GM11168 (cell line): ENCODE measurements around the gene C10orf105.

Experiments
- in situ Hi-C: fragments of 300-500 bp; cut with MboI; formaldehyde crosslinking; loops from one replicate; pipeline ENCODE4 v1.12.0; 2022; ENCODE audit warnings: low sequenced_read_pairs; ENCODE audit not compliant: unreplicated experiment

C10orf105 gene

DNA sequence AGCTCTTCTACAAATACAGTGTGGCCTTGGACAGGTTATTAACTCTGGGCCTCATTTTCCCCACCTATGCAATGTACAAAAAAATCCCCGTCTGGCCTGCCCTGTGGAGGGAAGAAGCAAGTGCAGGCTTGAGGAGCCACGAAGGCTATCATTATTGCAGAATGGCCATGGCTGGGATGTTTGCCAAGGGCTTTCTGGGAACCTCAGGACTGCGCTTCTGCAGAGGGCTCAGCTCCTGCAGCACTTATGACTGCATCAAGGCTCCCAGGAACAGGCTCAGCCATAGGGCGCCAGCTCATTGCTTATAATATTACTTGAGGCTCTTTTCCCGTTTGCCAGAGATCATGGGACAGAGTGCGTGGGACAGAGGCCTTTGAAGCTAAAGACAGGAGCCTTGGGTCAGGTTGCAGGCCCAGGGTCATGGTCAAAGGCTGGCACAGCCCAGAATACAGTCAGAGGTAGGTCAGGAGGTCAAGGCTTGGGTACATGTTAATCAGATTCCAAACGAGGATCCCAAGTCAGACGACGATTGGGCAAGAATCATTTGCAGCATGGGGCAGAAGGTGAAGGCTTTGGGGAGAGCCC lies 20.6 kb upstream of the C10orf105 start:
- in situ Hi-C loops, result no loop called here

DNA sequence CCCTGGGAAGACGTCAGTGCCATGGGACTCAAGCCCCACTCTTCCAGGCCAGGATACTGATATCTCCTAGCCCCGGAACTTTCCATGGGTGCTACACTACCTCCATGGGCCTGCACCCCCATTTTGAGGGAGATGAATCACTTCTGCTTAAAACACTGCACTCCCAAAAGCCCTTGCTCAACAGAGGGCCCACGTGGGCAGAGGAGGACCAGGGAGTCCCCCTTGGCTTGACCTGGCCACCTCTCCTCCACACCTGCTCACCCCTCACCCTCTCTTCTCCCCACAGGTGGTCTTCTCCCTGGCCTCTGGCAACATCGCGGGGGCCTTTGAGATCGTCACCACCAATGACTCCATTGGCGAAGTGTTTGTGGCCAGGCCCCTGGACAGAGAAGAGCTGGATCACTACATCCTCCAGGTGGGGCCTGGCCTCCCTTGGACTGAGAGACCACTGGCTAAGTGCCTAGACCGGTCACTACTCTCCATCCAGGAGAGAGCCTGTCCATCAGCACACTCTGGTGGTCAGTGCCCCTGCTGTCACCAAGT lies 19.9 kb upstream of the C10orf105 start:
- in situ Hi-C loops, result no loop called here

DNA sequence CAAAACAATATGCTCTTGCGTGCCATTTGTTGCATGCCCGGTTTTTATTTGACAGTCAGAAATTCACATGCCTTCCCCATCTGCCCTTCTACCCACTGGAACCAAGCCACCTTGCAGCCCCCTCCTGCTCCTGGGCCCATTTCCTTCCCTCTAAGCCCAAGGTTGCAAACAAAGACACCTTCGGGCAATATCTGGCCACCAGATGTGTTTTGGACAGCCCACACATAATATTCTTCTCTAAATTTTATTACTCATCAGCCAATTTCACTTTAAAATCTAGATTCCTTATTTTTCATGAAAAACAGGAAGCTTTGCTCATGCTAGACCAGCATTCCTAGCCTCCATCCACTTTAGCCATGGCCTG lies 18.2 kb upstream of the C10orf105 start:
- in situ Hi-C loops, result no loop called here

DNA sequence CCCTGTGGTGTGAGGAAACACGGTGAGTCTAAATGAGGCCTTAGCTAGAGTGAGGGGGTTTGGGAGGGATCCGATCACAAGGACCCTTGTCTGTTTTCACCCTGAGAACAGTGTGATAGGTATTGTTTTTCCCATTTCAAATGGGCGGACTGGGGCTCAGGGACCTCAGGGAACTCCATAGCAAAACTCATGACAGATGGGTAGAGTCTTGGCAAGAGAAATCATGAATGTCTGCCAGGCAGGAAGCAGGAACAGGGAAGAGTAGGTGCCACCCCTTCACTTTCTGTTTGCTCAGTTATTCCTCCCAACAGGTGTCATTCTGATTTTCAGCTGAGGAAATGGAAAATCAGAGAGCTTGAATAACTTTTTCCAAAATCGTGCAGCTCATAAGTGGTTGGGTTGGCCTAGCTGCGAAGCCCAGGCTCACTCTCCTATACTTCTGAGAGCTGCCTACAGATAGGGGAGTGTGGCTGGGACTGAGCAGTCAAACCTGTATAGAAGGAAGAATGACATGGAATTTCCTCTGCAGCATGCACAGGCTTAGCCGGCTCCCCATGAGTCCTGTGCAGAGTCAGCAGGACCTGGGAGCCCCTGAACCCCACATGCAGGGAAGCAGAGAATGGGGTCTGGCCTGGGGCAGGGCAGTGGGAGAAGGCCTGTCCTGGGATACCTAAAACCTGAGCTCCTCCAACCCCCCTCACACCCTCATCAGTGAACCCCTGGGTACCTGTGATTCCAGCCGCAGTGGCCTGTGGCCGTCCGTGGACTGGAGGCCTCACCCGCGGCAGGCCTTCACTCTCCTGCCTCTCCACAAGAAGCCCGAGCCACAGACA lies 17.6 kb upstream of the C10orf105 start:
- in situ Hi-C loops, result no loop called here

DNA sequence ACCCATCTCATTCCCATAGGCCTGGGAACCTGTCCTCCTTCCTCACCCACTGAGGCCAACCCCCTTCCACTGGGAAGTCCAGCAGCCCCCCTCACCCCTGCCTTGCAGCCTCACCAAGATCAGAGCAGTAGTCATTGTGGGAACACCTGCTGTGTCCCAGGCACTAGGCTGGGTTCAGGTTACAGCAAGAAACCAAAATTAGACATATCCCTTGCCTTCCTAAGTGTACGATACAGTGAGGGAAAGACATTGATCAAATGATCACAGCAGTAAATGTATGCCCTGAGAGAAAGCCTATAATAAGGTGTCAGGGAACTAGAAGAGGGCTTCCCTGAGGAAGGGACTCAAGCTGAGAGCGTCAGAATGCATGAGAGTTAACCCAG lies 17.0 kb upstream of the C10orf105 start:
- in situ Hi-C loops, result no loop called here

DNA sequence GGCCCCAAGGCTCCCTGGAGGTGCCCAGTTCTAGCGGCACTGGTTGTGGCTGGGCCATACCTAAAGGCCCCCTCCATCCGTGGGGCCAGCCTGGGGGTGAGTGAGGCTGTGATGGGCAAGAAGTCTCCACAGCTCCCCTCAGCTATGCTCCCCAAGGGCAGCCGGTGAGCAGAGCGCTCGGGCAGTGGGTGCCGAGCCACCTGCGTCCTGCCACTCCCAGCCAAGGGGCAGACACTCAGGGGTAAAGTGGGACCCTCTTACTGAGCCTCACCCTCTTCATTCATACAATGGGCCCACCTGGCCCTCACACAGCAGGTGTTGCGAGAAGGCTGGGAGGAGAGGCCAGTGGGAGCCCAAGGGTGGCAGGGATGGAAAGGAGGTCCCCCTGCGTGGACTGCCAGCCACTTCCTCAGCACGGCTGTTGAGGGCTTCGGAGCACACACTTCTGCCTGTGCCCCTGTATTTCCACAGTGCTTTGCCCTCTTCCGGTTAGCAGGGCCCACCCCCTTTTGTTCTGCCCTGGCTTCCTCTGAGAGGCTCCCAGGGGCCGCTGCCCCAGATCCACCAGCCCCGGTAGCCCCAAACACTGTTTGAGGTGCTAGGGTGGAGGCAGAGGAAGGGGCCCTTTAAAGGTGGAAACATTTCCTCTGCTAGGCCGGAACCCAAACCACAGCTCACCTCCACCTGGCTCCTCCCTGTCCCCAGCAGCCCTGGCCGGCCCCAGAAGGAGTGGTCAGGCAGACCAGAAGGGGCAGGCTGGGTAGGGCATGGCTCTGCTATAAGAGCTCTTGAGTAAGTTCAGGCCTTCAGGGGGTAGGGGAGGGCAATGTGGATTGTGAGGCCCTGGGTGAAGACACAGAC lies 16.4 kb upstream of the C10orf105 start:
- in situ Hi-C loops, result no loop called here

DNA sequence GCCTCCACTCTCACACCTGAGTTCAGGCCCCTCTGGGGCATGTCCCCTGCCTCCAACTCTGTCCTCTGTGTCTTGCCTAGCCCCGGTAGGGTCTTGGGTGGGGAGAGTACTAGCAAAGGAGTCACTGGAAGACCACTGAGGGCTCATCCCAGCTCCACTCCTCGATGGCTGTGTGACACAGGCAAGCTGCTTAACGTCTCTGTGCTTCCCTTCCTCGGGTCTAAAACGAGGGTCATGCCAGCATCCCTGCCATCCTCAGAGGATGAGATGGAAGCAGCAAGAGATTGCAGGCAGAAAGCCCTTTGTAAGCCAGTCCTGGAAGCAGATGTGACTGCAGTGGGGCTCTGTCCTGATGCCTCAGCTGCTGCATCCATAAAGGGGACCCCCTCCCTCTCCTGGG lies 15.2 kb upstream of the C10orf105 start:
- in situ Hi-C loops, result no loop called here

DNA sequence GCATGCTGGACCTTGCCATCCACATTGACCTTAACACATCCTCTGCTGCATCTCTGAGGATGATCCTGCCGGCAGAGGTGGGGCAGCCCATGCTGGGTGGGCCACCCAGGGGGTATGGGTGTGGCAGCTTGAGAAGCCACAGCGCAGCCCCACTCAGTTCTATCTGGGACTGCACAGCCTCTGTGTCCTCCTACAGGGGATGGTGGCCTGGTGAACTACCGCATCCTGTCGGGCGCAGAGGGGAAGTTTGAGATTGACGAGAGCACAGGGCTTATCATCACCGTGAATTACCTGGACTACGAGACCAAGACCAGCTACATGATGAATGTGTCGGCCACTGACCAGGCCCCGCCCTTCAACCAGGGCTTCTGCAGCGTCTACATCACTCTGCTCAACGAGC lies 12.2 kb upstream of the C10orf105 start:
- in situ Hi-C loops, result no loop called here

DNA sequence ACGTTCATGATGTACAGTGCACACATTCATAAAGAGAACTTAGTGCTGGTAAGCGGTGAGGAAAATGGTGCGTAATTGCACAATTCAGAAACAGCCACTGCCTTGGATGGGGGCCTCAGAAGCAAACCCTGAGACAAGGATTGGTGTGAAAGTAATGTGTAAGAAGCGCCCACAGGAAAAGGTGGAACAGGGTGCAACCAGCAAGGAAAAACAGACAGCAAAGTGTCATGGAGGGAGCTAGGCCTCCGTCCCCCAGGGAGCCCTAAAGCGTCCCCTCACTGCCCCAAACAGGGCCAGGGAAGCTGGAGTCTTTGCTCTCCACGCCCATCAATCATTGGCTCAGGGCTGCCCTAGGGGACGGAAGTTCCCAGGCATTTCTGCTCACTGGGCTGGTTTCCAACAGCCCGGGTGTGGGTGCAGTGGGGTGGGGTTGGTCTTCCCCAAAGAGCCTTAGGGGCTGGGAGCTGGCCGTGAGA lies 9.6 kb upstream of the C10orf105 start:
- in situ Hi-C loops, result no loop called here

DNA sequence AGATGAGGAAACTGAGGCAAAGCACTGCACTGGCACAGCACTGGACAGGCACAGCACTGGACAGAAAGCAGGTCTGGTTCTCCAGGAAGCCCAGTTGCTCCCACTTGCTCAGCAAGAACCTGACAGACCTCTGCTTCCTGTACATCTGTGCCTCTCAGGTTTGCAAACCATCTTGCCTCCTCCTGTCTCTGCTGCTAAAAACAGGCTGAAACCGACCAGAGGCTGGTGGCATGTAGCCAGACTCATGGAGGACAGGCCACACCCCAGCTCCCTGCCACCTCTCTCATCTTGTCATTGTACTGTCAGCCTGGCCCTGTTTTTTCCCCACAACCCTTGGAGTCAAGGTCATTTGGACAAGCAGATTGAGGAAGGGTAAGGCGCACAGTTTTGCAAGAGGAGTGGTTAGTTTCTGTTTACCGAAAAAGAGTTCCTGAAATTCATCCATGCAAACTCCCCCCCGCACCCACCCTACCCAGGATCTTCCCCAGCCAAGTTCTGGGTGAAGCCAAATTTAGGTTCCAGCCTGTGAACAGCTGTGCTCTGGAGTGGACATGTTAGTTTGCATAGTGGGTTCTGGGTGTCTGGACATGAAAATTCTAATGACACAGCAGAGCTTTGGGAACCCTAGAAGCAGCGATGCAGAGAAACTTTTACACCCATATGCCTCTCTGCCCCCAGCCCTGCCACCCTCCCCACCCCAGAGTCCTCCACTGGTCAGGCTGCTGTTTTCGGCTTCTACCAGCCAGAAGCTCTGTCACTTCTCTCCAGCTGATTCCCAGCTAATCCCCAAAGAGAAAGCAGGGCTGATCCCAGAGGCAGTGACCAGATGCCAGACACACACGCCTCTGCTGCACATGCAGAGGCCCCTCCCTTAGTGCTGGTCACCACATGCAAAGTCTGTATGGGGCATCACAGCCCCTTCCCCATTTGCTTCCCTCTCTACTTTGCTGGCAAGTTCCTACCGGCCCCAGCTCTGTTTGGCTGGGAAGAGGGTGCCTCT lies 8.5 kb upstream of the C10orf105 start:
- in situ Hi-C loops, result no loop called here

DNA sequence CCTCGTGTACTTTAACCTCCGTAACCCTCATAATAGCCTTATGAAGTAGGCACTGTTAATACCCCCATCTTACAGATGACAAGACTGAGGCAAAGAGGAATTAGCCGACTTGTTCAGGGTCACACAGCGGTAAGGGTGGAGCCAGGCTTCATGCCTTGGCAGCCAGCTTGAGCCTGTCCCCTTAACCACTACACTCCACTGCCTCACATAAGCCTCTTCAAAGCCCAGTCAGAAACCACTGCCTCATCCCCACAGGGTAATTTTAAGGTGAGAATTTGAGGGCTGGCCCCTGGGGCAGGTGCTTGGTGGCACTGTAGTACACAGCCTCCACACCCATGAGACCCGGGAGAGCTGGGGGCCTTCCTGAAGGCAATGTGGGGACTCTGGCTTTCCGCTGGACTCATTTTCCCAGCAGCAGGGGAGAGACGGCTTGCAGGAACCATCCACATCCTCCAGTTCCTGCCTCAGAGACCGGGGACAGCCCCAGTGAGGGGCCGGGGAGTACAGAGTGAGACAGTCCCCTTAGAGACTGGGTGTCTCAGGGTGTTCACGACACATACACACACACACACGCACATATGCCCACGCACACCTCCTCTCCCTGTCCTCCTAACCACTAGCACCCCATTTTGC lies 7.6 kb upstream of the C10orf105 start:
- in situ Hi-C loops, result no loop called here

DNA sequence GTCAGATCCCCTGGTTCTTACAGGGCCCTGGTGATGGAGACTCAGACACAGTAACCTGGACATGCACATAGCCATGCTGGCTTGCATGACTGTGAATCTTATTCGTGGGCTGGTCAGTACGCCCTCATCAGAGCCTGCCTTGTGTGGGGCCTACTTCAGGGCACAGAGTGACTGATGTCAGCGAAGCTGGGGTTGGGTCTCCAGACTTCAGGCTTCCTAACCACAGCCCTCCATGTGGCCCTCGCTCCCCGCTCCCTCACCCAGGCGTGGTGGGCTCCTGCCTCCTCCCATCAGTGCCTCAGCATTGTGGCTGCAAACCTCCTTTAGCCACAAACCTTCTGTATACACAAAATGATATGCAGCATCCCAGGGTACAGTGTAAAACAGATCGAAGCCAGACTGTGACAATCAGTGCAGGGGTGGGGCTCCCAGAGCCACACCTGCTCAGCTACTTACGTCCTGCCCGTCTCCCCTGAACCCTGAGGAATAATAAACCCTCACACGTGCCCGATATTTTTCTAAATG lies 7.1 kb upstream of the C10orf105 start:
- in situ Hi-C loops, result no loop called here

DNA sequence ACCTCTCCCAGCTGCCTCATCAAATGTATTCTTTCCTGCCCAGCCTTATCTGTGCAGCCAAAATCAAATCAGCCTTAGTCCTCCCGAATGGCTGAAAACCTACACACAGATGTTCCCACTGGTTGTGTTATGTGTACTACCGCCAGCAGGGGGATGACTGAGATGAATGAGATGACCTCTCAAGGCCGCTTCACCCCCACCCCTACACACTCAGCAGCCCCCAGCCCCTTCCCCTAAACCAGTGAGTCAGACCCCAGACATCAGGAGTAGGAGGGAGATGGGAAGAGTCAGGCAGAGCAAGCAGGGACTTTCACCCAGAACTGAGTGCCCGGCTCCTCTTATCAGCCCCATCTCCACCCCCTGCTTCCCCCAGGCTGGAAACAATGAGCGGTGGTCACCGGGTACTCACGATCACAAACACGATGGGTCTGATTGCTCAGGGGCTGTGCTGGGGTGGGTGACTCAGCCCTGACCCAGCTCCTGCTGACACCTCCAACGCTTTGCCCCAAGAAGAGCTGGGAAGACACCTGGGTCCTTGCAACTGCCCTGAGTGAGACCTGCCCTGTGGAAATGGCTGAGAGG lies 6.5 kb upstream of the C10orf105 start:
- in situ Hi-C loops, result no loop called here

DNA sequence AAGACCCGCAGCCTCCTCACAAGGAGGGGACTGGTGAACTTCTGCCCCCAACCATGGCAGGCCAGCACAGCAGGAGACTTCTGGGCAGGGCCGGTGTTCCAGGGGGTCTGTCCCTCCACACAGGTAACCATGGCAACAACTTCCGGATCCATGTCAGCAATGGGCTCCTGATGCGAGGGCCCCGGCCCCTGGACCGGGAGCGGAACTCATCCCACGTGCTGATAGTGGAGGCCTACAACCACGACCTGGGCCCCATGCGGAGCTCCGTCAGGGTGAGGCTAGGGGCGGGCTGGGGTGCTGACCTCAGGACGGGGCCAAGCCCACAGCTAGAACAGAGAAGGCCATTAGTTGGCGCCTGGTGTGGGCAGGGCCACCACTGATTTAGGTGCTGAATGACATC lies 5.7 kb upstream of the C10orf105 start:
- in situ Hi-C loops, result no loop called here

DNA sequence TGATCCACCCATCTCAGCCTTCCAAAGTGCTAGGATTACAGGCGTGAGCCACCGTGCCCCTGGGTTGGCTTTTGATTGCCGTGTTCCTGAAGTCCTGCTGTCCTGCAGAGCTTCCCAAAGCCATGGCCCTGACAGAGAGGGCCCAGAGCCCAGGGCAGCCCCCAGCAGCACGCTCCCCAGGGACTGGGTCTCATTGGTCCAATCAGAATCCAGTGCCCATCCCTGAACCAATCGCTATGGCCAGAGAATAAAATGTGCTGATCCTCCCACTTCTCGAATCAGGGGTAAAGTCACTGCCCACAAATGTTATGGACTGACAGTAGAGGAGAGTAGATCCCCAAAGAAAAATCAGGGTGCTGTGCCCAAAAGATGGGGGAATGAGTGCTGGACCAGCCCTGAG lies 5.0 kb upstream of the C10orf105 start:
- in situ Hi-C loops, result no loop called here

DNA sequence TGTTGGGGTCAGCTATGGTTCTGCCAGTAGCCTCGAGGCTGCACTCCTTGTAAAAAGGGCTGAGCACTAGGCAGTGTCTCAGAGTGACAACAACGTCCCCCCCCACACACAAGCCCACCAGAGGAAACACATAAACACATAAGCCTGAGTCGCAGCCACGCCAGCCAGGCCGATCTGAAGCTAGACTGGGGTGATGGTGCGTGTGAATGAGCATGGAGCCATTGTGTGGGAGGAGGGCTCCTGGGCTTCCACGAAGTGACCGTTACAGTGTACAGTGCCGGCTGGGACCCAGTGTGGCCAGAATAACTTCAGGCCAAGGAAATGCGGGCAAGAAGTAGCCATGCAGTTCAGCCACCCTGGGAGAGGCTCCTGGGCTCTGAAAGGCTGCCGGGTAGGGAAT lies 3.7 kb upstream of the C10orf105 start:
- in situ Hi-C loops, result no loop called here

DNA sequence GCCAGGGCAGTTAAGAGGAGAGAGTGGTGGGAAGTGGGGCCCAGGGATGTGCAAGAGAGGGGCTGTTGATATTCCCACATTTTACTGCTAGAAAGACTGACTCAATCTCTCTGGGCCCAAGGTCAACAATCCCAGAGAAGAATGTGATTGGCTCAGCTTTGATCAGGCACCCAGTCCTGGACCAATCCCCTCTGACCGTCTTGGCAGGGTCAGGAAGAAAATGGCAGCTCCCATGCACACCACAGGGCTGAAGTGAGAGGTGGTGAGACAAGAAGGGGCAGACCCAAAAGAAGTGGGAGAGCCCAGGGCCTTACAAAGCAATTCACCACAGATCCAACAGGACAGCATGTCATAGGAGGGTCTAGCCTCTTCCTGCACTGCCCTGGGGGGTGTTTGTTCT lies 3.3 kb upstream of the C10orf105 start:
- in situ Hi-C loops, result no loop called here

DNA sequence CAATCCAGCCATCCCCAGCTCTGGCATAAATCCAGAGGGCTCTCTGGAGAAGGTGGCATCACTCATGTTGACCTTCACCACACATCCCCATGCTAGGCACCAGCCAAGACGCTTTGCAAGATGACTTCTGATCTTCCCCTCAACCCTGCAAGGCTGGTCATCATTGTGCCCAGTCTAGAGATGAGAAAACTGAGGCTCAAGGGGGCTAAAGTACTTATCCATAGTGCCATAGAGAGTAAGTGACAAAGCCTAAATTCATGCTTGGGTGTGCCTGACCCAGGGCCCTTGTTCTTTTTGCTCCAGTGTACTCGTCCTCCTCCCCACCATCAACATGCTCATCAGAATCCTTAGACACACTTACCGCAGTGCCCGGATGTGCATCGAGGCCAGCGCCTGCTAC lies 1.7 kb upstream of the C10orf105 start:
- in situ Hi-C loops, result no loop called here

DNA sequence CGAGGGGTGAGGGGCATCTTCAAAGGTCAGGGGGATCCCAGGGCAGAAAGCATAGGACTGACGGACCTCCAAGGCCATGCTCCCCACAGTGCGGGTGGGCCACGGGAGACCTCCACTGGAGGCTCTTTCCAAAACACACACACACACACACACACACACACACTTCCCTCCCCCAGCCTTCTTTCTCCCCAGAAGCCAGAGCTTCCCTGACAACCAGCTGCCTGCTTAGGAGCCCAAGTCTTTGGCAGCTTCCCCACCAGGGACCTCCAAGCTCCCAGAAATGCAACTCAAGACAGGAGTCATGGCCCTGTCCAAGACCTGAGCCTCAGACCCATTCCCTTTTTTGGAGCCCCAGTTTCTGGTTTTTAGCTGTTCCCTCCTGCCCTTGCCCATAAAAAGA lies 710 bp upstream of the C10orf105 start:
- in situ Hi-C loops, result no loop called here
